Natural killer cell treated with Interleukin-12 subunit alpha and Interleukin-12 subunit beta and Interleukin-15 and Interleukin-18, amount 100 ng/mL, for 72 hours (primary cell): Measurements from ENCODE around the gene SPARC. TPM values are rescaled to one million over a fixed set of nuclear protein-coding genes. Genes with fewer than 3 reads are reported as not detected.

ENCODE experiments used
- ATAC-seq, 2 donors: fragments of 150-1000 bp; cut with Tn5 transposase in 1 of 2; sonication (Bioruptor Pico), chemical (Tn5 transposase) in 1 of 2; 2 replicates each; pipeline ENCODE4 v1.10.0; 2021
- DNase-seq: peaks from one replicate; pipeline ENCODE4 v3.0.0; 2022; ENCODE audit warnings: low spot score
- H3K27ac Mint-ChIP-seq, 2 donors: 1 replicate in 1 of 2; 2 replicates in 1 of 2; pipeline ENCODE4 v1.8.0; 2022; ENCODE audit warnings: mixed read lengths in 2 of 2, mild to moderate bottlenecking in 1 of 2, moderate library complexity in 1 of 2
- H3K27me3 Mint-ChIP-seq, 2 donors: 1 replicate in 1 of 2; 2 replicates in 1 of 2; pipeline ENCODE4 v1.8.0; 2022; ENCODE audit warnings: mixed read lengths in 2 of 2
- H3K36me3 Mint-ChIP-seq: one replicate; pipeline ENCODE4 v1.8.0; 2022; ENCODE audit warnings: mixed read lengths
- H3K4me1 Mint-ChIP-seq, 2 donors: 1 replicate in 1 of 2; 2 replicates in 1 of 2; pipeline ENCODE4 v1.8.0; 2022; ENCODE audit warnings: low read depth in 2 of 2, mixed read lengths in 2 of 2, mild to moderate bottlenecking in 1 of 2
- H3K4me3 Mint-ChIP-seq: one replicate; pipeline ENCODE4 v1.8.0; 2022; ENCODE audit warnings: mixed read lengths
- H3K9me3 Mint-ChIP-seq: 2 replicates; pipeline ENCODE4 v1.8.0; 2022; ENCODE audit warnings: mixed read lengths
- total RNA-seq, 2 donors: library from RNA; stranded (reverse); gene quantifications; one replicate each; pipeline ENCODE4 v1.2.3, GENCODE V29; 2022

SPARC gene
- total RNA-seq, 2 donors from 2014 or later: not detected

DNA sequence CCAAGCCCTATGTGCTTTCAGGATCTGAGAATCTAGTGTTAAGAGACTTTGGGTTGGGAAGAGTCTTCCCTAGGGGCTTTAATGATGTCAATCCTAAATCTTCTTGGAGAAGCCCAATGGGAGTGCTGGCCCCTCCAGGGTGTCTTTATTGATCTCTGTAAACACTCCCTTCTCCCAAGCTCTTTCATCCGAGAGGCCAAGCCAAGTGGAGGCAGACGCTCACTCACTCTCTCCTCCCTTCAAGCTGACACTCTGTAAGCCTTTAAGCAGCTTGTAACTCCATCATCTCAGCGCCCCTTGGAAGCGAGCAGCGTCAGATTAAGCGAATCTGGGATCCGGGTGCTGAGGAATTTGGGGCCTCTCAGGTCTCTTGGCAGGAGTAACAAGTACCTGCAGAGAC, 37.7 kb downstream of the SPARC start:
- Mint-ChIP-seq H3K4me1 (no peaks in the 10 kb centered on the region), H3K9me3 (no peaks in the 10 kb centered on the region), H3K27me3 (peaks cover 4 to 7% of the 10 kb centered on the region in 2 donors), H3K4me3 (no peak overlapping the region), H3K27ac (no peak overlapping the region), H3K36me3 (no peaks in the 10 kb centered on the region)
- ATAC-seq (no peak), DNase-seq (no peak)

DNA sequence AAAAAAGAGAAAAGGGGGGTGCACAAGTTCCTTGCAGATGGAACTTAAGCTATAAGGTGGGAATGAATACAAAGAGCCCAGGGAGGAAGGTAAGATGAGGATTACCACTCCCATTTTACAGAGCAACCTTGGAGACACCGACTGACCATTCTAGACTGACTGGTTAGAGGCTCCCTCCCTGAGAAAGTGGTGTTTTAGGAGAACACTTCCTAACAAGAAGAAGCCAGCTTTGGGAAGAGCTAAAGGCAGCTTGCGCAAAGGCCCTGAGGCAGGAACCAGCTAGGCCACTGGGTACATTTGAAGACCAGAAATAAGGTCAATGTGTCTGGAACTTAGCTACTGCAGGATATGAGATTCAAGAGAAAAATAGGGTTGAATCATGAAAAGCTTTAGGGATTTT, 38.6 kb downstream of the SPARC start:
- no peak for DNase-seq
- Mint-ChIP-seq H3K4me3 (no peak overlapping the region), H3K27ac (no peak overlapping the region), H3K4me1 (no peaks in the 10 kb centered on the region), H3K9me3 (no peaks in the 10 kb centered on the region), H3K27me3 (peaks cover 3 to 14% of the 10 kb centered on the region in 2 donors), H3K36me3 (no peaks in the 10 kb centered on the region)
- no peak for ATAC-seq

DNA sequence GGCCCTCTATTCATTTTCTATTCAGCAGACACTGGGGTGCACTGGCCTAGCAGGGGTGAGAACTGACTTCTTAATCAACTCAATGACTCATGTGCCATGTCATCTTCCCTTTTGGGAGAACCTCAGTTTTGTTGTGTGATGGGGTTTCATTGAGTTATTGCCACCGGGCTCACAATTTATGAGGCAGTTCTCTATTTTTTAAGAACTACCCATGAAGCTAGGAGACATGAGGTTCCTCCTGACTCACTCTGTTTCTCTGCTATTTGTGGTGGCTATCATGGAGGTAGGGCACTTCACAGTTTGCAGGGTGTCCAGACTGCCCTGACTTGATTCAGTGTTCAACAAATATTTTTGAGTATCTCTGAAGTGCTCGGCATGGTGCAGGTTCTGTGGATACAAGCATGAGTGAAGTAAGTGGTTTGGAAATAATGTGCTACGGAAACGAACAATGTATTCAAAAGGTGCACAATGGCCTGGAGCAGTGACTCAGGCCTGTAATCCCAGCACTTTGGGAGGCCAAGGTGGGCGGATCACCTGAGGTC, 39.3 kb downstream of the SPARC start:
- DNase-seq (no peak), ATAC-seq (no peak)
- Mint-ChIP-seq H3K27ac (no peak overlapping the region), H3K4me3 (no peak overlapping the region), H3K9me3 (no peaks in the 10 kb centered on the region), H3K4me1 (no peaks in the 10 kb centered on the region), H3K36me3 (no peaks in the 10 kb centered on the region), H3K27me3 (peaks cover 3 to 14% of the 10 kb centered on the region in 2 donors)

DNA sequence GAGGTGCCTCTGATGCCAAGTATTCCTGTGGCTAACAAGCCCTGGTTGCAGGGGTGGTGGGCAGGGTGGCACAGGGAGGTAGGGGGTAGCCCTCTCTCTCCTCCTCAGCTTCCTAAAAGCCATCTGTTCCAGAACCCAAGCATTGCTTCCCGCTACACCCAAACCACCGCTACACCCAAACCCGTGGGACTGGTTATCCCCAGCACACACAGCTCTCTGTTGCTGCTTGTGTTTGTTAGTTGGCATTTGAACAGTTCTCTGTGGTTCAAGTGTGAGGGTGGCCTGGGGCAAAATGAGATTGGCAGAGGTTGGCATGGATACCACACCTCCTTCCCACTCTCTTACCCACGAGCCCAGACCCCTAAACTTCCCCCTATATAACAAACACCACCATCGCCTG, 40.4 kb downstream of the SPARC start:
- H3K27me3 Mint-ChIP-seq: peaks cover 3 to 14% of the 10 kb centered on the region in 2 donors
- no peak for DNase-seq
- no peak overlapping the region for H3K27ac Mint-ChIP-seq
- ATAC-seq: peak in 1 of 2 donors; percentile 28
- no peak overlapping the region for H3K4me3 Mint-ChIP-seq
- no peaks in the 10 kb centered on the region for H3K36me3 Mint-ChIP-seq
- H3K9me3 Mint-ChIP-seq: no peaks in the 10 kb centered on the region
- no peaks in the 10 kb centered on the region for H3K4me1 Mint-ChIP-seq

DNA sequence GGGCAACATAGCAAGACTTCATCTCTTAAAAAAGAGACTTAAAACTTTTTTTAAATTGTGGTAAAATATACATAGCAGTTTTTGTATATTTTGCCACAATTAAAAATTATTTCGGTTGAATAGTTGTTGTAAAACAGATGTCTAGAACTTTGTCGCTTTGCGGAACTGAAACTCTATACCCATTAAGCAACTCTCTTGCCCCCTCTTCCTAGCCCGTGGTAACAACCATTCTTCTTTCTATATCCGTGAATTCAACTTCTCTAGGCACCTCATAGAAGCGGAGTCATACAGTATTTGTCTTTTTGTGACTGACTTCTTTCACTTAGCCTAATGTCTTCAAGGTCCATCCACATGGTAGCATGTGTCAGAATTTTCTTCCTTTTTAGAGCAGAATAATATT, 43.3 kb downstream of the SPARC start:
- peaks cover 3 to 22% of the 10 kb centered on the region in 2 donors for H3K27me3 Mint-ChIP-seq

DNA sequence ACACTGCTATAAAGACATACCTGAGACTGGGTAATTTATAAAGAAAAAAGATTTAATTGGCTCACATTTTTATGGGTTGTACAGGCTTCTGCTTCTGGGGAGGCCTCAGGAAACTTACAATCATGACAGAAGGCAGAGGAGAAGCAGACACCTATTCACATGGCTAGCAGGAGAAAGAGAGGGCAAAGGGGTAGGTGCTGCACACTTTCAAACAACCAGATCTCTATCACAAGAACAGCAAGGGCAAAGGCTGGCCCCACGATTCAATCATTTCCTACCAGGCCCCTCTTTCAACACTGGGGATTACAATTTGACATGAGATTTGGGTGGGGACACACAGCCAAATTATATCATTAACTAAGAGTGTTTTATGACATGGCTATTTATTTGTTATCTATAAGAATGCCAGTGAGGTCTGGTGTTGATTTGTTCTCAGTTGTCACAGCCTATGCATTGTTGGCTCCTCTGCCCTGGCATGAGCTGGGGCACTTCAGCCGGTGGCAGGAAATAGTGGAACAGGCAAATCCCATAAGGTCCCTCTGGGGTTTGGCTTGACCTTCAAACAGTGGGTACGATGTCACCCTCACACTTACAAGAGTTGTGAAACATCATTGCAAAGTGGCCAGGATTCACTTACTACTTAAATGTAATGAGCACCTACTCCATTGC, 44.1 kb downstream of the SPARC start:
- Mint-ChIP-seq H3K27me3 (peaks cover 6 to 22% of the 10 kb centered on the region in 2 donors), H3K27ac (no peak overlapping the region), H3K4me1 (no peaks in the 10 kb centered on the region), H3K36me3 (no peaks in the 10 kb centered on the region), H3K9me3 (no peaks in the 10 kb centered on the region), H3K4me3 (no peak overlapping the region)
- DNase-seq (no peak), ATAC-seq (no peak)

More for the DNA sequence above, 43.3 kb downstream of the SPARC start:
- no peak for ATAC-seq
- no peak overlapping the region for H3K27ac Mint-ChIP-seq
- H3K4me3 Mint-ChIP-seq: no peak overlapping the region
- no peak for DNase-seq
- H3K4me1 Mint-ChIP-seq: no peaks in the 10 kb centered on the region
- H3K36me3 Mint-ChIP-seq: no peaks in the 10 kb centered on the region
- H3K9me3 Mint-ChIP-seq: no peaks in the 10 kb centered on the region

DNA sequence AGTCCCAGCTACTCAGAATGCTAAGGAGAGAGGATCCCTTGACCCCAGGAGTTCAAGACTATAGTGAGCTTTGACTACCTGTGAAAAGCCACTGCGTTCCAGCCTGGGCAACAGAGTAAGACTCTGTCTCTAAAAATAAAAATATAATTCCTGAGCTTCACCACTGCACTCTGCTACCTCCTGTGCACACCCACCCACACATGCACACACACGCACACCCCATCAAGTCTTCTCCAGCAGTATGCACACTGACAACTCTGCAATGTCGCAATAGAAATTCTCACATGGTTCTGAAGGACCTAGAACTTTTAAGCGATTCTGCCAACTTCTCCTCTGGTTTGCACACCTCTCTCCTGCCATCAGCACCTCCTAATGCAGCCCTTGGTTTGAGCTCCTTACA, 48.1 kb downstream of the SPARC start:
- H3K4me3 Mint-ChIP-seq: no peak overlapping the region
- H3K4me1 Mint-ChIP-seq: no peaks in the 10 kb centered on the region
- no peak overlapping the region for H3K27ac Mint-ChIP-seq
- DNase-seq (no peak), ATAC-seq (no peak)
- H3K36me3 Mint-ChIP-seq: no peaks in the 10 kb centered on the region
- peaks cover 10 to 30% of the 10 kb centered on the region in 2 donors for H3K27me3 Mint-ChIP-seq
- H3K9me3 Mint-ChIP-seq: no peaks in the 10 kb centered on the region

DNA sequence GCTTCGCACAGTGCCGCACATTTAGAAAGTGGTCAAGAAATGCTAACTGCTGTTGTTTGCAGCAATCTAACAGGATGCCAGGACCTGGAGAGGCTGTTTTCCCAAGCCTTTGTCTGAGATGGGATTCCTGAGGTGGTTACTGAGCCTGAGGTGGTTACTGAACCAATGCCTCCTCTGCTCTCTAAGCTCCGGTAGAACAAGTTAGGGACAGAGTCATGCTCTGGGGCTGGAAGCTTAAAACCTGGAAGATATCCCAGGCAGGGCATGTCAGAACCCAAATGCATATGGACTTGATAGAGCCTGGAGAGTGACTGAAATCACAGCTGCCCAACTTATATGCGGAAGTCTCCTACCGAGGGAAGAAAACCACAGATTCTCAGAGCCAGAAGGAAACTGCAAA, 49.0 kb downstream of the SPARC start:
- no peak for ATAC-seq
- Mint-ChIP-seq H3K4me3 (no peak overlapping the region), H3K36me3 (no peaks in the 10 kb centered on the region), H3K27me3 (peaks cover 10 to 25% of the 10 kb centered on the region in 2 donors), H3K9me3 (no peaks in the 10 kb centered on the region), H3K27ac (no peak overlapping the region), H3K4me1 (no peaks in the 10 kb centered on the region)
- DNase-seq: no peak

- Mint-ChIP-seq H3K4me1 (no peaks in the 10 kb centered on the region), H3K27me3 (peaks cover 16 to 36% of the 10 kb centered on the region in 2 donors), H3K9me3 (no peaks in the 10 kb centered on the region), H3K4me3 (no peak overlapping the region), H3K36me3 (no peaks in the 10 kb centered on the region), H3K27ac (no peak overlapping the region)
- no peak for ATAC-seq
- DNase-seq: no peak
Observed at GRCh38 chr5:151633892-151634291, 52.8 kb downstream of the SPARC start.

- Mint-ChIP-seq H3K4me1 (no peaks in the 10 kb centered on the region), H3K27ac (no peak overlapping the region)
- ATAC-seq: peak in 1 of 2 donors; percentile 21
Observed at GRCh38 chr5:151632941-151633340, 53.8 kb downstream of the SPARC start.

GRCh38 chr5:151632524-151632923, 54.2 kb downstream of the SPARC start:
- H3K27ac Mint-ChIP-seq: no peak overlapping the region
- H3K4me1 Mint-ChIP-seq: no peaks in the 10 kb centered on the region
- peaks cover 12 to 36% of the 10 kb centered on the region in 2 donors for H3K27me3 Mint-ChIP-seq
- H3K9me3 Mint-ChIP-seq: no peaks in the 10 kb centered on the region
- peak in 1 of 2 donors; percentile 37 for ATAC-seq
- no peaks in the 10 kb centered on the region for H3K36me3 Mint-ChIP-seq
- H3K4me3 Mint-ChIP-seq: no peak overlapping the region
- no peak for DNase-seq

More at GRCh38 chr5:151632941-151633340, 53.8 kb downstream of the SPARC start:
- peaks cover 13 to 36% of the 10 kb centered on the region in 2 donors for H3K27me3 Mint-ChIP-seq
- no peak overlapping the region for H3K4me3 Mint-ChIP-seq
- H3K9me3 Mint-ChIP-seq: no peaks in the 10 kb centered on the region
- DNase-seq: no peak
- H3K36me3 Mint-ChIP-seq: no peaks in the 10 kb centered on the region

GRCh38 chr5:151631941-151632340, 54.8 kb downstream of the SPARC start:
- no peaks in the 10 kb centered on the region for H3K36me3 Mint-ChIP-seq
- no peaks in the 10 kb centered on the region for H3K4me1 Mint-ChIP-seq

GRCh38 chr5:151630088-151630487, 56.6 kb downstream of the SPARC start:
- Mint-ChIP-seq H3K27ac (no peak overlapping the region), H3K4me1 (no peaks in the 10 kb centered on the region), H3K9me3 (no peaks in the 10 kb centered on the region), H3K27me3 (peaks cover 13 to 25% of the 10 kb centered on the region in 2 donors), H3K4me3 (no peak overlapping the region), H3K36me3 (no peaks in the 10 kb centered on the region)
- DNase-seq: no peak
- no peak for ATAC-seq

More at GRCh38 chr5:151631941-151632340, 54.8 kb downstream of the SPARC start:
- ATAC-seq (no peak), DNase-seq (no peak)
- Mint-ChIP-seq H3K27me3 (peaks cover 16 to 36% of the 10 kb centered on the region in 2 donors), H3K27ac (no peak overlapping the region), H3K9me3 (no peaks in the 10 kb centered on the region), H3K4me3 (no peak overlapping the region)

DNA sequence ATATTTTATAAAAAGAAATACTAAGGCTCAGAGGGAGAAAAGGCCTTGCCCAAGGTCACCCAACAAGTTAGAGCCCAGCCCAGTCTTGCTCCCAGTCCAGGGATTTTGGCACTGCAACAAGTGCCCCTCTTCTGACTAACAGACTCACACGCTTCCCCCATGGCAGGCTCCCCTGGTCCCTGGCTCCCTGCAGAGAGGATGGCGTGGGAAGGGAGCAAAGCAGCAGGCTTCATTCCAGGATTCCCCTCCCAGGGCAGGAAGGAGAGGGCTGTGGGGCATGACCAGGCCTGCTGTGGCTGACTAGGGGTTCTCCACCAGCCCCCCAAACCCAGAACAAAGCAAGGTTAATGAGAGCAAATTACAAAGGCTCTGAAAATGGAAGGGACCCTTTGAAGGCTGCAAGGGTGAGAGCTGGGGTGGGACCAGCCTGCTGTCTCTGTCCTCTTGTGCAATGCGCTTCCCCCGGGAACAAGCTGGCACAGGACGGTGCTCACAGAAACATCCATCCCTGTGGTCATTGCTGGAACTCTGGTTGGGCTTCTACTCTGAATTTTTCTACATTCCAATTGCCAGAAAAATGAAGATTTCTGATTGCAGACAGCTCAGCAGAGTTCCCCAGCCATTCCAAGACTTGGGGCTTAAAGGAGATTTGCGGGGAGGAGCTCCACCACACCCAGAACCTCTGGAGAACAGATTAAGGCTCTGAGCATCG, 58.4 kb downstream of the SPARC start:
- ATAC-seq: no peak
- no peaks in the 10 kb centered on the region for H3K4me1 Mint-ChIP-seq
- H3K4me3 Mint-ChIP-seq: no peak overlapping the region
- H3K36me3 Mint-ChIP-seq: no peaks in the 10 kb centered on the region
- H3K27ac Mint-ChIP-seq: no peak overlapping the region
- DNase-seq: no peak
- H3K27me3 Mint-ChIP-seq: peaks cover 10 to 18% of the 10 kb centered on the region in 2 donors
- no peaks in the 10 kb centered on the region for H3K9me3 Mint-ChIP-seq
